Activated CD8-positive, alpha-beta T cell treated with anti-CD3 and anti-CD28 coated beads for 36 hours (primary cell): ENCODE measurements around the gene OGFOD2. TPM values are rescaled to one million over a fixed set of nuclear protein-coding genes. Genes with fewer than 3 reads are reported as not detected.

Source experiments
- ATAC-seq: fragments of 200-7000 bp; cut with Tn5 transposase; one replicate; pipeline ENCODE4 v1.10.0; 2021; ENCODE audit warnings: mild to moderate bottlenecking, moderate library complexity
- CTCF ChIA-PET: fragments of 350-600 bp; sonication (Branson Sonifier 250); formaldehyde crosslinking; loops from one replicate; lab custom pipeline; 2021; ENCODE audit warnings: antibody characterized with exemption; lab: Charles Lee
- POLR2A ChIA-PET: fragments of 350-600 bp; sonication (Branson Sonifier 250); formaldehyde crosslinking; loops from one replicate; lab custom pipeline; 2021; ENCODE audit warnings: antibody characterized with exemption; lab: Charles Lee
- DNase-seq: peaks from one replicate; pipeline ENCODE4 v3.0.0-alpha.2; 2020
- H3K27ac Mint-ChIP-seq: one replicate; pipeline ENCODE4 v1.8.0; 2021; ENCODE audit warnings: mild to moderate bottlenecking, mixed read lengths
- H3K27me3 Mint-ChIP-seq: one replicate; pipeline ENCODE4 v1.8.0; 2021; ENCODE audit warnings: mixed read lengths
- H3K36me3 Mint-ChIP-seq: one replicate; pipeline ENCODE4 v1.8.0; 2021; ENCODE audit warnings: low read depth, mixed read lengths
- H3K4me1 Mint-ChIP-seq: one replicate; pipeline ENCODE4 v1.8.0; 2021; ENCODE audit warnings: low read depth, mixed read lengths
- H3K4me3 Mint-ChIP-seq: one replicate; pipeline ENCODE4 v1.8.0; 2021; ENCODE audit warnings: mild to moderate bottlenecking, moderate library complexity, mixed read lengths
- H3K9me3 Mint-ChIP-seq: one replicate; pipeline ENCODE4 v1.8.0; 2021; ENCODE audit warnings: mixed read lengths
- intact Hi-C: fragments of 100-400 bp; cut with micrococcal nuclease; formaldehyde crosslinking; loops from one replicate; pipeline ENCODE4 v1.10.0; 2022
- total RNA-seq, 2 experiments: library from RNA; stranded (reverse); gene quantifications; one replicate each; pipeline ENCODE4 v1.2.3, GENCODE V29; 2021
- TF ChIP-seq, protein P1 (sequence below): fragments of 200-600 bp; IDR thresholded peaks from one replicate; pipeline ENCODE4 v1.8.0; 2022; ENCODE audit warnings: antibody characterized with exemption, mild to moderate bottlenecking

Gene OGFOD2
- total RNA-seq, 2 experiments from 2014 or later, result 27.1 to 31.5 TPM

- POLR2A ChIA-PET, result interaction anchor here (0.8 to 1.1 kb wide), 4 partner anchors 9 to 192 kb away, joined by 3 read pairs; partner anchors contain the start of gene PITPNM2
- no peak overlapping the region for H3K27ac Mint-ChIP-seq
Observed at GRCh38 chr12:122991623-122992275, 16.7 kb downstream of the OGFOD2 start.

GRCh38 chr12:122992386-122992785 is 17.3 kb downstream of the OGFOD2 start:
- no peak overlapping the region for H3K4me3 Mint-ChIP-seq
- ChIA-PET CTCF (no interaction called here), POLR2A (interaction anchor here (0.8 to 1.1 kb wide), 2 partner anchors 159 to 193 kb away, joined by 3 read pairs; partner anchors contain the start of gene PITPNM2)
- peaks cover 8% of the 10 kb centered on the region for H3K4me1 Mint-ChIP-seq
- peaks cover 2% of the 10 kb centered on the region for H3K36me3 Mint-ChIP-seq
- intact Hi-C loops, result no loop called here
- DNase-seq (no peak), ATAC-seq (no peak)
- H3K27me3 Mint-ChIP-seq, result no peaks in the 10 kb centered on the region
- H3K9me3 Mint-ChIP-seq, result no peaks in the 10 kb centered on the region
- no peak overlapping the region for H3K27ac Mint-ChIP-seq
- TF ChIP-seq, protein P1, sequence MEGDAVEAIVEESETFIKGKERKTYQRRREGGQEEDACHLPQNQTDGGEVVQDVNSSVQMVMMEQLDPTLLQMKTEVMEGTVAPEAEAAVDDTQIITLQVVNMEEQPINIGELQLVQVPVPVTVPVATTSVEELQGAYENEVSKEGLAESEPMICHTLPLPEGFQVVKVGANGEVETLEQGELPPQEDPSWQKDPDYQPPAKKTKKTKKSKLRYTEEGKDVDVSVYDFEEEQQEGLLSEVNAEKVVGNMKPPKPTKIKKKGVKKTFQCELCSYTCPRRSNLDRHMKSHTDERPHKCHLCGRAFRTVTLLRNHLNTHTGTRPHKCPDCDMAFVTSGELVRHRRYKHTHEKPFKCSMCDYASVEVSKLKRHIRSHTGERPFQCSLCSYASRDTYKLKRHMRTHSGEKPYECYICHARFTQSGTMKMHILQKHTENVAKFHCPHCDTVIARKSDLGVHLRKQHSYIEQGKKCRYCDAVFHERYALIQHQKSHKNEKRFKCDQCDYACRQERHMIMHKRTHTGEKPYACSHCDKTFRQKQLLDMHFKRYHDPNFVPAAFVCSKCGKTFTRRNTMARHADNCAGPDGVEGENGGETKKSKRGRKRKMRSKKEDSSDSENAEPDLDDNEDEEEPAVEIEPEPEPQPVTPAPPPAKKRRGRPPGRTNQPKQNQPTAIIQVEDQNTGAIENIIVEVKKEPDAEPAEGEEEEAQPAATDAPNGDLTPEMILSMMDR, result no peak

More at GRCh38 chr12:122991623-122992275, 16.7 kb downstream of the OGFOD2 start:
- peaks cover 2% of the 10 kb centered on the region for H3K36me3 Mint-ChIP-seq
- TF ChIP-seq, protein P1, result no peak
- intact Hi-C loops, result no loop called here
- H3K4me3 Mint-ChIP-seq, result no peak overlapping the region
- CTCF ChIA-PET, result interaction anchor here (1.7 kb wide), 1 partner anchor 131 kb away, joined by 5 read pairs; no protein-coding TSS in a partner anchor
- DNase-seq, result no peak
- no peaks in the 10 kb centered on the region for H3K27me3 Mint-ChIP-seq
- H3K4me1 Mint-ChIP-seq, result peaks cover 8% of the 10 kb centered on the region
- no peak for ATAC-seq
- no peaks in the 10 kb centered on the region for H3K9me3 Mint-ChIP-seq

DNA sequence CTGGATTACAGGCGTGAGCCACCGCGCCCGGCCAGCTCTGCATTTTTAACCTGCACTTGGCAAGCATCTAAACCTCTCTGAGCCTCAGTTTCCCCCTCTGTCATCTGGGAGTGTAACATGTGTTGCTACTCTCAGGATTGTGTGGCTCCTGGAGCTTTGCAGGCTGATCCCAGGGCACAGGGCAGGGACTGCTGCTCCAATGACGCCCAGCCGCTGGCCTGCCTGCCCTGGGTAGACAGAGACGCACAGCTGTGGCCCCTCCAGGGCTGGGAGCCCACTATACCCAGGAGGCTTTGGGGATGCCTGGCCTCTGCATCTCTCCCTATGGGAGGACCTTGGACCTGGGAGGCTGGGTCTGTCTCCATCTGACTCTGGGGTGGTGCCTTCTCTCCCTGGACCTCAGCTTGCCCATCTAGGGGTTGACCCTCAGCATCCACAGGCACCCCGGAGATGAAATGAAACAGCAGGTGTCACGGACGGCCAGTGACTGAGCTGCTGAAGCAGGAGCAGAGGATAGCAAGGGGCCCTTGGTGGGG is 19.2 kb downstream of the OGFOD2 start:
- ChIA-PET CTCF (no interaction called here), POLR2A (interaction anchor here (1.0 to 1.2 kb wide), 3 partner anchors 20 to 244 kb away, joined by 3 to 4 read pairs (median 3); no protein-coding TSS in a partner anchor)
- Mint-ChIP-seq H3K4me1 (peaks cover 8% of the 10 kb centered on the region), H3K9me3 (no peaks in the 10 kb centered on the region), H3K27me3 (no peaks in the 10 kb centered on the region), H3K27ac (no peak overlapping the region), H3K4me3 (no peak overlapping the region), H3K36me3 (no peaks in the 10 kb centered on the region)
- no peak for DNase-seq
- ATAC-seq, result no peak
- intact Hi-C loops, result no loop called here
- TF ChIP-seq, protein P1, result no peak

- no peak for DNase-seq
- POLR2A ChIA-PET, result interaction anchor here (1.0 to 1.2 kb wide), 3 partner anchors 21 to 243 kb away, joined by 3 to 4 read pairs (median 3); no protein-coding TSS in a partner anchor
- TF ChIP-seq, protein P1, result no peak
- Mint-ChIP-seq H3K27ac (no peak overlapping the region), H3K27me3 (no peaks in the 10 kb centered on the region), H3K4me3 (no peak overlapping the region), H3K9me3 (no peaks in the 10 kb centered on the region), H3K36me3 (no peaks in the 10 kb centered on the region), H3K4me1 (peaks cover 8% of the 10 kb centered on the region)
- ATAC-seq, result no peak
- CTCF ChIA-PET, result no interaction called here
- intact Hi-C loops, result no loop called here
Observed at GRCh38 chr12:122994781-122995502, 19.9 kb downstream of the OGFOD2 start.
